Measurements from ENCODE around the gene AQP3.
"Not testable (repeated sequence)": the region's sequence is repeated elsewhere in the genome, so short reads cannot be mapped to it uniquely, and the experiment has no call there.

The AQP3 gene

GRCh38 chr9:33393581-33393980, 53.8 kb downstream of the AQP3 start:
- DNase-seq = no peak
- TF ChIP-seq GATA1 (IDR thresholded peaks at IDR 0.05; ENCODE audit: low read depth, low read length) (no peak), POLR2A (IDR thresholded peaks at IDR 0.05; ENCODE audit: low read length) (no peak)

GRCh38 chr9:33392591-33393021, 54.8 kb downstream of the AQP3 start:
- DNase-seq = not testable (repeated sequence)

Data from erythroblast (primary cell).